Measurements from ENCODE around the gene ARNT2.
A peak's percentile ranks its signal among the peaks of the same experiment; 100 is the strongest.

Gene ARNT2

GRCh38 chr15:80580106-80580505, 175.9 kb downstream of the ARNT2 start:
- TF ChIP-seq CTCF (IDR thresholded peaks at IDR 0.05): no peak
- no peak for TF ChIP-seq ZFX (IDR thresholded peaks at IDR 0.05; ENCODE audit: borderline replicate concordance)
- H3K27ac ChIP-seq: no peak overlapping the region

DNA sequence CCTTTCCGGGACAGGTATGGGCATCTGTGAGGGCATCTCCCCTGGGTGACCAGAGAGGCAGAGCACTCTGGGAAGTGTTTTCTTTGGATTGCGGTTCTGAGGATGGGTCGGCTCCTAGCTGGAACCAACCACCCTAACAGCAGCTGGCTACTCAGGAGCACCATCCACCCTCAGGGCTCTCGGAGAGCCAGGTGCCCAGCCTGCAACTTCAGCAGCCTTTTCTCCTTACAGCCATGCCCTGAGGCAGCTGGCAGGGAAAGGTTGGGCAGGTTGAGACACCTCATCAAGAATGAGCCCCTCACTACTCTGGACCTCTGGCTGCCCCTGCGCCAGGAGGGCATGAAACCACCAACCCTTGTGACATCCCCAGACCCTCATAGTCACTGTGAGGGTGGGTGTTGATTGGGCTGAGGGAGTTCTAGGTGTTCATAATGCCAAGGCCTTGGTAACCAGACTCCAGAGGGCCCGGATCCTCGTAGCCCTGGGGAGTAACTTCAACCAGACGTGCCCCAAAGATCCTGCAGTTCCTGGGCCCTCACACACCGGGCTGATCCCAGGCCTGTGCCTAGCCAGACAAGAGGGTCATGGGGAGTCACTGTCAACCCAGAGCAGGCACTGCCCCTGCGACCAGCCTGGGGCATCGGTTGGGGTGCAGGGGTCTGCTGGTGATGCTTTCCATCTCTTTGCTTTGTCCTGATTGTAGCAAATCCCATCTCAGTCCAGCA, 176.5 kb downstream of the ARNT2 start:
- H3K27ac ChIP-seq: no peak overlapping the region
- TF ChIP-seq ZFX (IDR thresholded peaks at IDR 0.05; ENCODE audit: borderline replicate concordance) (no peak), CTCF (IDR thresholded peaks at IDR 0.05) (no peak)

- TF ChIP-seq CTCF (IDR thresholded peaks at IDR 0.05): no peak
- TF ChIP-seq ZFX (IDR thresholded peaks at IDR 0.05; ENCODE audit: borderline replicate concordance): no peak
- no peak overlapping the region for H3K27ac ChIP-seq
Measured at GRCh38 chr15:80581976-80582375, 177.8 kb downstream of the ARNT2 start.

GRCh38 chr15:80582816-80583423, 178.7 kb downstream of the ARNT2 start:
- TF ChIP-seq CTCF (IDR thresholded peaks at IDR 0.05) (no peak), ZFX (IDR thresholded peaks at IDR 0.05; ENCODE audit: borderline replicate concordance) (no peak)
- H3K27ac ChIP-seq: no peak overlapping the region

DNA sequence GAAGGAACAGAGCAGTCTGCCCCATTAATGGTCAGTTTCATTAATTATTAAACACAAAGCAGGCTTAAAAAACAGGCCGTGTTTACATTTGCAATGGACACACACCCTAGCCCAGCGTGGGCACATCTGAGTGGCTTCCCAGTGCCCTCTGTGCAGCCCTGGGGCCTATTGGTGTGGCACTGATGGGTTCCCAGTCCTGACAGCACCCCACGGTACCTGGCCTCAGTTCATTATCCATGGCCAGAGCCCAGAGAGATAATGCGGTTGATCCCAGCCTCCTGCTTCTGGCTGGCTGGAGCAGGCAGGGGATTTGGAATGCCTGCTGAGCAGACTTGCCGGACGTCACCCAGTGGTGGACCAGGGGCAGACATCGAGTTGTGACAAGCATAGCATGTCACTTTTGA, 180.4 kb downstream of the ARNT2 start:
- TF ChIP-seq ZFX (IDR thresholded peaks at IDR 0.05; ENCODE audit: borderline replicate concordance) (no peak), CTCF (IDR thresholded peaks at IDR 0.05) (peak; percentile 23; the same call in 1 of the 2 replicates)
- peak overlapping the region; percentile 47 for H3K27ac ChIP-seq

DNA sequence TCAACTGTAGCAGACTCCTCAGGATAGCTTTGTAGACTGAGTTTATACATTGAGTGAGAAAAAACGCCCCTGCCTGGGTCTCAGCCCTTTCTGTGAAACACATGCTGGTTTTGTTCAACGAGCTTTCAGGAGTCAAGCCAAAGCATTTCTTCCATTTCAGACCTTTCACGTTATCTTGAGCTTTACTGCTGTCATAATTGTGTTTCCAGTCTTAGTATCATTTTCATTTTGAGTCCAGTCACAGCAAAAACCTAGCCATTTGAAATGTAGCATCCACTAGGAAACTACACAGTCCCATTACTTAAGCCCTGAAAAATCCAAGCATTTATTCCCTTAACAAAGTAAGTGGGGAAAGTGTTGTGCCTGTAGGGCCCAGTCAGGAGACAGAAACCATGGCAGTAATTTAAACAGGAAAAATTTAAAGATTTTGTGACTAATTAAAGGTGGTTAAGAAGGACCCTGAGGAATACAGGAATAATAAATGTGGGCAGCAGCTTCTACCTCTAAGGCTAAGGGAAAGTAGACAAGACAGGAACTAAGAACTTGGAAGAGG, 180.9 kb downstream of the ARNT2 start:
- peak overlapping the region; percentile 47 for H3K27ac ChIP-seq
- TF ChIP-seq ZFX (IDR thresholded peaks at IDR 0.05; ENCODE audit: borderline replicate concordance) (no peak), CTCF (IDR thresholded peaks at IDR 0.05) (no peak; the same call in 1 of the 2 replicates)

- TF ChIP-seq ZFX (IDR thresholded peaks at IDR 0.05; ENCODE audit: borderline replicate concordance) (no peak), CTCF (IDR thresholded peaks at IDR 0.05) (peak; percentile 22; the same call in 1 of the 2 replicates)
- H3K27ac ChIP-seq: no peak overlapping the region
Measured at GRCh38 chr15:80585544-80586018, 181.4 kb downstream of the ARNT2 start.

Data from 22Rv1 (cell line).